Measurements from ENCODE around the gene PITPNB. TPM values are rescaled to one million over a fixed set of nuclear protein-coding genes. Genes with fewer than 3 reads are reported as not detected.

PITPNB gene
- total and polyA plus RNA-seq, 2 experiments from 2014 or later: 50.9 to 56.0 TPM

- Histone ChIP-seq H4K20me1 (replicated peaks; ENCODE audit: insufficient read depth) (no peaks in the 10 kb centered on the region), H3F3A (replicated peaks; ENCODE audit: low read depth) (no peaks in the 10 kb centered on the region), H3K4me3 (no peak overlapping the region), H2AFZ (no peak overlapping the region), H3K27me3 (ENCODE audit: insufficient read depth) (no peaks in the 10 kb centered on the region), H3K4me1 (ENCODE audit: insufficient read depth) (no peaks in the 10 kb centered on the region), H3K36me3 (ENCODE audit: insufficient read depth) (no peaks in the 10 kb centered on the region), H3K4me2 (no peak overlapping the region), H3K9me2 (ENCODE audit: insufficient read depth) (no peaks in the 10 kb centered on the region), H3K79me2 (replicated peaks; ENCODE audit: insufficient read depth) (no peaks in the 10 kb centered on the region), H3K27ac (ENCODE audit: low read depth) (no peak overlapping the region)
- no peaks in the 10 kb centered on the region for H3K36me3 Mint-ChIP-seq (ENCODE audit: low read depth)
- no peaks in the 10 kb centered on the region; the same call in 2 of the 3 replicates for H3K4me1 Mint-ChIP-seq
- no peak overlapping the region for H3K4me3 Mint-ChIP-seq
- TF ChIP-seq, protein P1, sequence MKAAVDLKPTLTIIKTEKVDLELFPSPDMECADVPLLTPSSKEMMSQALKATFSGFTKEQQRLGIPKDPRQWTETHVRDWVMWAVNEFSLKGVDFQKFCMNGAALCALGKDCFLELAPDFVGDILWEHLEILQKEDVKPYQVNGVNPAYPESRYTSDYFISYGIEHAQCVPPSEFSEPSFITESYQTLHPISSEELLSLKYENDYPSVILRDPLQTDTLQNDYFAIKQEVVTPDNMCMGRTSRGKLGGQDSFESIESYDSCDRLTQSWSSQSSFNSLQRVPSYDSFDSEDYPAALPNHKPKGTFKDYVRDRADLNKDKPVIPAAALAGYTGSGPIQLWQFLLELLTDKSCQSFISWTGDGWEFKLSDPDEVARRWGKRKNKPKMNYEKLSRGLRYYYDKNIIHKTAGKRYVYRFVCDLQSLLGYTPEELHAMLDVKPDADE (IDR thresholded peaks at IDR 0.05): no peak
- TF ChIP-seq POLR2AphosphoS5 (IDR thresholded peaks at IDR 0.05; ENCODE audit: low read depth) (no peak), EZH2phosphoT487 (IDR thresholded peaks at IDR 0.05; ENCODE audit: unreplicated experiment) (no peak), EZH2 (IDR thresholded peaks at IDR 0.05; ENCODE audit: low read depth, unreplicated experiment) (no peak), REST (IDR thresholded peaks at IDR 0.05; ENCODE audit: unreplicated experiment) (no peak), ZNF331 (CRISPR knock-in tag; IDR thresholded peaks at IDR 0.05; ENCODE audit: low read depth) (no peak), JUNB (IDR thresholded peaks at IDR 0.05; ENCODE audit: unreplicated experiment) (no peak), ZNF462 (CRISPR knock-in tag; IDR thresholded peaks at IDR 0.05) (no peak), STAT1 (IDR thresholded peaks at IDR 0.05; ENCODE audit: unreplicated experiment) (no peak), NANOG (IDR thresholded peaks at IDR 0.05; ENCODE audit: borderline replicate concordance) (no peak), CREB1 (CRISPR knock-in tag; IDR thresholded peaks at IDR 0.05; ENCODE audit: low read depth) (no peak)
- TF ChIP-seq, protein P2, sequence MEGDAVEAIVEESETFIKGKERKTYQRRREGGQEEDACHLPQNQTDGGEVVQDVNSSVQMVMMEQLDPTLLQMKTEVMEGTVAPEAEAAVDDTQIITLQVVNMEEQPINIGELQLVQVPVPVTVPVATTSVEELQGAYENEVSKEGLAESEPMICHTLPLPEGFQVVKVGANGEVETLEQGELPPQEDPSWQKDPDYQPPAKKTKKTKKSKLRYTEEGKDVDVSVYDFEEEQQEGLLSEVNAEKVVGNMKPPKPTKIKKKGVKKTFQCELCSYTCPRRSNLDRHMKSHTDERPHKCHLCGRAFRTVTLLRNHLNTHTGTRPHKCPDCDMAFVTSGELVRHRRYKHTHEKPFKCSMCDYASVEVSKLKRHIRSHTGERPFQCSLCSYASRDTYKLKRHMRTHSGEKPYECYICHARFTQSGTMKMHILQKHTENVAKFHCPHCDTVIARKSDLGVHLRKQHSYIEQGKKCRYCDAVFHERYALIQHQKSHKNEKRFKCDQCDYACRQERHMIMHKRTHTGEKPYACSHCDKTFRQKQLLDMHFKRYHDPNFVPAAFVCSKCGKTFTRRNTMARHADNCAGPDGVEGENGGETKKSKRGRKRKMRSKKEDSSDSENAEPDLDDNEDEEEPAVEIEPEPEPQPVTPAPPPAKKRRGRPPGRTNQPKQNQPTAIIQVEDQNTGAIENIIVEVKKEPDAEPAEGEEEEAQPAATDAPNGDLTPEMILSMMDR (conservative IDR thresholded peaks at IDR 0.05; ENCODE audit: low read depth in 2 of 2): no peak
- peaks cover 9% of the 10 kb centered on the region for H3K27me3 Mint-ChIP-seq (ENCODE audit: insufficient read depth, low read depth, poor library complexity)
- no peak overlapping the region for H3K27ac Mint-ChIP-seq
- H3K9me3 Mint-ChIP-seq: no peaks in the 10 kb centered on the region
- ATAC-seq (no peak), DNase-seq (ENCODE audit: low spot score) (no peak)
These were observed 89.4 kb downstream of the PITPNB start for GRCh38 chr22:27829620-27830019.
